A549 treated with CpdA at 1 μM for 4 hours (cell line): ENCODE measurements around the gene ITIH6. TPM values are rescaled to one million over a fixed set of nuclear protein-coding genes. Genes with fewer than 3 reads are reported as not detected.

Source experiments
- total RNA-seq: library from RNA; stranded (reverse); fragments of 200-300 nt; extraction: Qiagen RNA extraction; gene quantifications from 5 replicates; pipeline ENCODE4 v1.2.3, GENCODE V29; 2022; ENCODE audit warnings: low read depth

Gene ITIH6, protein sequence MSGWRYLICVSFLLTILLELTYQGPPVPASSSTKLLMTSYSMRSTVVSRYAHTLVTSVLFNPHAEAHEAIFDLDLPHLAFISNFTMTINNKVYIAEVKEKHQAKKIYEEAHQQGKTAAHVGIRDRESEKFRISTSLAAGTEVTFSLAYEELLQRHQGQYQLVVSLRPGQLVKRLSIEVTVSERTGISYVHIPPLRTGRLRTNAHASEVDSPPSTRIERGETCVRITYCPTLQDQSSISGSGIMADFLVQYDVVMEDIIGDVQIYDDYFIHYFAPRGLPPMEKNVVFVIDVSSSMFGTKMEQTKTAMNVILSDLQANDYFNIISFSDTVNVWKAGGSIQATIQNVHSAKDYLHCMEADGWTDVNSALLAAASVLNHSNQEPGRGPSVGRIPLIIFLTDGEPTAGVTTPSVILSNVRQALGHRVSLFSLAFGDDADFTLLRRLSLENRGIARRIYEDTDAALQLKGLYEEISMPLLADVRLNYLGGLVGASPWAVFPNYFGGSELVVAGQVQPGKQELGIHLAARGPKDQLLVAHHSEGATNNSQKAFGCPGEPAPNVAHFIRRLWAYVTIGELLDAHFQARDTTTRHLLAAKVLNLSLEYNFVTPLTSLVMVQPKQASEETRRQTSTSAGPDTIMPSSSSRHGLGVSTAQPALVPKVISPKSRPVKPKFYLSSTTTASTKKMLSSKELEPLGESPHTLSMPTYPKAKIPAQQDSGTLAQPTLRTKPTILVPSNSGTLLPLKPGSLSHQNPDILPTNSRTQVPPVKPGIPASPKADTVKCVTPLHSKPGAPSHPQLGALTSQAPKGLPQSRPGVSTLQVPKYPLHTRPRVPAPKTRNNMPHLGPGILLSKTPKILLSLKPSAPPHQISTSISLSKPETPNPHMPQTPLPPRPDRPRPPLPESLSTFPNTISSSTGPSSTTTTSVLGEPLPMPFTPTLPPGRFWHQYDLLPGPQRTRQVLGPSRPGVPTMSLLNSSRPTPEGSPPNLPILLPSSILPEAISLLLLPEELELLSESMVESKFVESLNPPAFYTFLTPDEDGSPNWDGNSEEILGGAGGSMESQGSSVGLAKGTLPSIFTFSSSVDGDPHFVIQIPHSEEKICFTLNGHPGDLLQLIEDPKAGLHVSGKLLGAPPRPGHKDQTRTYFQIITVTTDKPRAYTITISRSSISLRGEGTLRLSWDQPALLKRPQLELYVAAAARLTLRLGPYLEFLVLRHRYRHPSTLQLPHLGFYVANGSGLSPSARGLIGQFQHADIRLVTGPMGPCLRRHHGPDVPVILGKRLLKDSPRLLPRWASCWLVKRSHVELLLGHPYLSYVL
- total RNA-seq = 0.02 TPM in 1 of 5 replicates, not detected in the others

DNA sequence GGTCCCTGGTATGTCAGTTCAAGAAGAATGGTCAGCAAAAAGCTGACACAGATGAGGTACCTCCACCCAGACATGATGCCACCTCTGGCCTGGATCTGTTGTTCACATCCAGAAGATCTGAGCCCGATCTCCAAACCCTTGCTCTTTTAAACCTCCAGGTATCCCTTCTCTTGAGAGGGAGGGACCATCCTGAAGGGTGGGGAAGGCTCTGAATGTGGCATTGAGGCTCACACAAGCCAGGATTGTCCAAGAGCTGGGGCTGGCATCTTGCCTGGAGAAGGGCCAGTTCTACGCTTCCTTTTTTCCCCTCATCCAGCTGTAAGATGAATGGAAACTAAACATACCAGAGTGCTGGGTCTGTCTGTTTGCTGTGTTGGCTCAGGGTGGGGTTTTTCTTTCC, at the start of gene ITIH6:
ITIH6 (minus strand) TSS at position 119 of the 400 bp plus-strand sequence; CDS start at position 74, 45 bp downstream.

DNA sequence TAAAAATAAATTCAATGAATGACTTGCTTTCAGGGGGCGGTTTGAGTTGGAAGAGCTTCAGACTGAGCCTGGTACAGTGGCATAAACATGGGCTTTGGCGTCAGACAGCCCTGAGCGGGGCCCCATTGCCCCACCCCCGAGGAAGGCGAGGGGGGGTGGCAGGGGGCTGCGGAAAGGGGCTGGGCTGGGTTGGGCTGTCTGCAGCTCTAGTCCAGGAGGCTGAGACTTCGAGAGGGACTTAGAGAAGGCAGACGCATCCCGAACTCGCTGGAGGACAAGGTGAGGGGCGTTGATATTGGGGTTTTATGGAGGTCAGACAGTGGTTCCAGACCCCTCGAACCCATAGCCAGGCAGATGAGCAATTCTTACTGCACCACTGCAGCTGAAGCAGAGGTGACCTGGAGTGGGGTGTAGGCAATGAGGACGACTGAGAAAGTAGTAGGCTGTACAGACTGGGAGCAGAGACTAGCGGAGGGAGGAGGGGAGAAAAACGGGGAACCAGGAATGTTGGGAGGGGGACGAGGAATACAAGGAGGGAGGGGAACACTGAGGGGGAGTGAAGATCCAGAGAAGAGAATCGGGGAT, 9.6 kb upstream of the ITIH6 start, which contains the start of gene MAGED2:
MAGED2 (plus strand) TSS at position 222 of the 585 bp plus-strand sequence. CDS start 1,587 bp downstream, outside the sequence.

Other genes starting within 250 kb of the ITIH6 start
- gene MAGED2, start 9.5 kb upstream of the ITIH6 start, total RNA-seq = 69.6 to 86.8 TPM (median 77.1 TPM) in 5 replicates
- 0.47 to 0.85 TPM (median 0.73 TPM) in 5 replicates for gene TRO, start 122.6 kb upstream of the ITIH6 start, total RNA-seq
- 0.09 to 0.13 TPM (median 0.13 TPM) in 3 of 5 replicates, not detected in the others for gene PFKFB1, start 195.9 kb upstream of the ITIH6 start, total RNA-seq
- gene APEX2, start 202.1 kb upstream of the ITIH6 start, total RNA-seq = 31.0 to 36.1 TPM (median 33.5 TPM) in 5 replicates
- not detected in 5 replicates for gene ALAS2, start 232.7 kb upstream of the ITIH6 start, total RNA-seq